ENCODE data around the gene SLC25A48.

DNA sequence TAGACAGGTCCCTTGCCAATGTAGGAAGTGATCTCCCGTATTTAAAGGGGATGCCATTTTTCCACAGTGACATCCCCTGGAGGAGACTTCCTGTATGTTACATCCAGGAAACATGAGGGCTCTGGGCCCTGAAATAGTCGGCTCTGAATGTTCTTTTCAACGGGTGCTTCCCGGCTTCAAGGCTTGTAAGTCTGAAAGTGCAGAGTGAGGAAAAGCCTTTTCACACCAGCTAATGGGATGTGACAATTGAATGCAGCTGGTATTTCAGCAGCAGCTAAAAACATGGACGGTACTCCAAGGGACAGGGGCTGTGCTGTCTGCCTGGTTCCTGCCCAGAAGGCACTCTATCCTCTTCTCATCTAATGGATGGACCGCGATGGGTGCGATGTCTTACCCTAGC is 59.8 kb downstream of the SLC25A48 start:
- TF ChIP-seq, protein P1, sequence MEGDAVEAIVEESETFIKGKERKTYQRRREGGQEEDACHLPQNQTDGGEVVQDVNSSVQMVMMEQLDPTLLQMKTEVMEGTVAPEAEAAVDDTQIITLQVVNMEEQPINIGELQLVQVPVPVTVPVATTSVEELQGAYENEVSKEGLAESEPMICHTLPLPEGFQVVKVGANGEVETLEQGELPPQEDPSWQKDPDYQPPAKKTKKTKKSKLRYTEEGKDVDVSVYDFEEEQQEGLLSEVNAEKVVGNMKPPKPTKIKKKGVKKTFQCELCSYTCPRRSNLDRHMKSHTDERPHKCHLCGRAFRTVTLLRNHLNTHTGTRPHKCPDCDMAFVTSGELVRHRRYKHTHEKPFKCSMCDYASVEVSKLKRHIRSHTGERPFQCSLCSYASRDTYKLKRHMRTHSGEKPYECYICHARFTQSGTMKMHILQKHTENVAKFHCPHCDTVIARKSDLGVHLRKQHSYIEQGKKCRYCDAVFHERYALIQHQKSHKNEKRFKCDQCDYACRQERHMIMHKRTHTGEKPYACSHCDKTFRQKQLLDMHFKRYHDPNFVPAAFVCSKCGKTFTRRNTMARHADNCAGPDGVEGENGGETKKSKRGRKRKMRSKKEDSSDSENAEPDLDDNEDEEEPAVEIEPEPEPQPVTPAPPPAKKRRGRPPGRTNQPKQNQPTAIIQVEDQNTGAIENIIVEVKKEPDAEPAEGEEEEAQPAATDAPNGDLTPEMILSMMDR (IDR thresholded peaks at IDR 0.05) = no peak
- no peak for TF ChIP-seq POLR2A (IDR thresholded peaks at IDR 0.05)
- TF ChIP-seq POLR2AphosphoS5 (IDR thresholded peaks at IDR 0.05) = no peak
- TF ChIP-seq EP300 (IDR thresholded peaks at IDR 0.05) = no peak
